H1 (cell line): ENCODE measurements around the gene CELSR3. TPM values are rescaled to one million over a fixed set of nuclear protein-coding genes. Genes with fewer than 3 reads are reported as not detected.
A peak's percentile ranks its signal among the peaks of the same experiment; 100 is the strongest.

Source experiments
- CTCF ChIA-PET: fragments of 300-600 bp; sonication (Branson Sonifier 250); formaldehyde crosslinking; loops from one replicate; lab custom pipeline; 2021; ENCODE audit not compliant: partially characterized antibody; lab: Charles Lee
- POLR2A ChIA-PET: fragments of 300-600 bp; sonication (Branson Sonifier 250); formaldehyde crosslinking; loops from one replicate; lab custom pipeline; 2021; ENCODE audit warnings: inconsistent platforms; ENCODE audit not compliant: partially characterized antibody; lab: Charles Lee
- DNase-seq, 2 experiments: peaks; one replicate each; pipeline versions ENCODE4 v3.0.0 to v3.0.0-alpha.2; 2010 to 2022; ENCODE audit warnings: low spot score in 2 of 2, low read depth in 1 of 2, mixed read lengths in 1 of 2
- FAIRE-seq: peaks from 2 replicates; lab custom pipeline; 2011; peaks lifted over from hg19 to GRCh38; lab: Jason Lieb, UNC
- H2AFZ ChIP-seq: 2 replicates; pipeline ENCODE4 v1.8.1; 2012; ENCODE audit warnings: low read length, inconsistent platforms
- H2AK5ac ChIP-seq: 2 replicates; pipeline ENCODE4 v1.6.1; 2013; ENCODE audit warnings: low read depth, low read length
- H2BK120ac ChIP-seq: replicated peaks from 2 replicates; pipeline ENCODE3; 2013; ENCODE audit warnings: low read depth, low read length, inconsistent platforms
- H2BK12ac ChIP-seq: 2 replicates; pipeline ENCODE4 v1.6.1; 2013; ENCODE audit warnings: low read depth, low read length
- H2BK15ac ChIP-seq: 2 replicates; pipeline ENCODE4 v1.6.1; 2013; ENCODE audit warnings: low read length
- H2BK20ac ChIP-seq: 2 replicates; pipeline ENCODE4 v1.6.1; 2013; ENCODE audit warnings: low read length
- H2BK5ac ChIP-seq: 2 replicates; pipeline ENCODE4 v1.6.1; 2013; ENCODE audit warnings: low read depth, low read length
- H3K14ac ChIP-seq: 2 replicates; pipeline ENCODE4 v1.6.1; 2013; ENCODE audit warnings: inconsistent platforms; ENCODE audit not compliant: insufficient read length
- H3K18ac ChIP-seq: 2 replicates; pipeline ENCODE4 v1.6.1; 2013; ENCODE audit warnings: low read length; ENCODE audit errors: extremely low read depth
- H3K23ac ChIP-seq: 2 replicates; pipeline ENCODE4 v1.6.1; 2013; ENCODE audit warnings: inconsistent platforms; ENCODE audit not compliant: insufficient read length
- H3K23me2 ChIP-seq: 2 replicates; pipeline ENCODE4 v1.6.1; 2013; ENCODE audit warnings: low read depth, low read length
- H3K27ac ChIP-seq: 2 replicates; pipeline ENCODE4 v1.6.1; 2011; ENCODE audit warnings: low read depth, low read length, inconsistent platforms
- H3K27me3 ChIP-seq, 4 experiments: replicated peaks in 1 of 4; 1 replicate in 1 of 4; 2 replicates in 3 of 4; pipeline versions ENCODE4 v1.6.1 to v1.8.1; 2011 to 2013; ENCODE audit warnings: low read length in 3 of 4, mild to moderate bottlenecking in 3 of 4, inconsistent platforms in 2 of 4, mixed read lengths in 2 of 4, moderate library complexity in 1 of 4; ENCODE audit not compliant: control insufficient read depth in 3 of 4, insufficient read depth in 3 of 4; ENCODE audit errors: extremely low read depth in 1 of 4
- H3K36me3 ChIP-seq, 4 experiments: 2 replicates each; pipeline versions ENCODE4 v1.6.1 to v1.8.1; 2011 to 2013; ENCODE audit warnings: mild to moderate bottlenecking in 4 of 4, low read length in 3 of 4, moderate library complexity in 2 of 4, control low read depth in 1 of 4, inconsistent platforms in 1 of 4; ENCODE audit not compliant: insufficient read depth in 4 of 4, control insufficient read depth in 2 of 4
- H3K4ac ChIP-seq: replicated peaks from 2 replicates; pipeline ENCODE3; 2013; ENCODE audit warnings: low read length, low read depth, mixed read lengths, inconsistent platforms; ENCODE audit not compliant: insufficient read length
- H3K4me1 ChIP-seq, 4 experiments: replicated peaks in 1 of 4; 1 replicate in 1 of 4; 2 replicates in 3 of 4; pipeline versions ENCODE4 v1.6.1 to v1.8.1; 2011 to 2013; ENCODE audit warnings: low read length in 3 of 4, inconsistent platforms in 2 of 4, mixed read lengths in 1 of 4; ENCODE audit not compliant: insufficient read depth in 4 of 4, control insufficient read depth in 3 of 4
- H3K4me2 ChIP-seq, 2 experiments: 2 replicates each; pipeline versions ENCODE4 v1.6.1 to v1.8.1; 2011 to 2013; ENCODE audit warnings: low read depth in 2 of 2, low read length in 2 of 2, control low read depth in 1 of 2, inconsistent platforms in 1 of 2, mild to moderate bottlenecking in 1 of 2; ENCODE audit not compliant: insufficient read depth in 1 of 2
- H3K4me3 ChIP-seq, 4 experiments: fragments of 200-600, 300-600 bp in 1 of 4; sonication (generic), shearing (Covaris generic), sonication (Bioruptor Twin) in 1 of 4; 2 replicates each; pipeline versions ENCODE4 v1.5.1 to v1.8.1; 2011 to 2016; ENCODE audit warnings: low read length in 4 of 4, low read depth in 3 of 4, control low read depth in 2 of 4, inconsistent platforms in 2 of 4, mild to moderate bottlenecking in 2 of 4, mixed read lengths in 1 of 4, moderate library complexity in 1 of 4; ENCODE audit not compliant: insufficient read depth in 2 of 4; ENCODE audit errors: extremely low read depth in 1 of 4
- H3K56ac ChIP-seq: replicated peaks from 2 replicates; pipeline ENCODE3; 2013; ENCODE audit warnings: low read depth, mild to moderate bottlenecking, mixed read lengths, low read length, inconsistent platforms; ENCODE audit not compliant: insufficient read length
- H3K79me1 ChIP-seq: 2 replicates; pipeline ENCODE4 v1.6.1; 2013; ENCODE audit warnings: low read depth, low read length, control low read depth
- H3K79me2 ChIP-seq, 2 experiments: 2 replicates each; pipeline versions ENCODE4 v1.6.1 to v1.8.1; 2012 to 2013; ENCODE audit warnings: low read length in 2 of 2, mild to moderate bottlenecking in 2 of 2, inconsistent platforms in 1 of 2; ENCODE audit not compliant: insufficient read depth in 2 of 2, control insufficient read depth in 1 of 2
- H3K9ac ChIP-seq, 4 experiments: replicated peaks in 1 of 4; 1 replicate in 1 of 4; 2 replicates in 3 of 4; pipeline versions ENCODE4 v1.6.1 to v1.8.1; 2011 to 2013; ENCODE audit warnings: low read depth in 3 of 4, low read length in 3 of 4, control low read depth in 2 of 4, mild to moderate bottlenecking in 2 of 4, moderate library complexity in 2 of 4, inconsistent platforms in 1 of 4; ENCODE audit errors: extremely low read depth in 1 of 4
- H3K9me3 ChIP-seq, 2 experiments: 2 replicates each; pipeline versions ENCODE4 v1.6.1 to v1.8.1; 2012 to 2013; ENCODE audit warnings: mild to moderate bottlenecking in 2 of 2, moderate library complexity in 2 of 2, control low read depth in 1 of 2, inconsistent platforms in 1 of 2, low read depth in 1 of 2, low read length in 1 of 2, mixed read lengths in 1 of 2; ENCODE audit not compliant: insufficient read depth in 2 of 2
- H4K20me1 ChIP-seq, 2 experiments: replicated peaks in 1 of 2; 2 replicates each; pipeline versions ENCODE3 to v1.8.1; 2011 to 2013; ENCODE audit warnings: inconsistent platforms in 2 of 2, low read length in 2 of 2, mild to moderate bottlenecking in 1 of 2; ENCODE audit not compliant: insufficient read depth in 2 of 2, control insufficient read depth in 1 of 2
- H4K5ac ChIP-seq: 2 replicates; pipeline ENCODE4 v1.6.1; 2013; ENCODE audit warnings: low read length, low read depth, mixed read lengths, inconsistent platforms; ENCODE audit not compliant: insufficient read length
- H4K8ac ChIP-seq: 2 replicates; pipeline ENCODE4 v1.8.0; 2013; ENCODE audit warnings: mild to moderate bottlenecking, moderate library complexity, low read length, inconsistent platforms; ENCODE audit not compliant: insufficient read depth; ENCODE audit errors: extremely low read depth
- H4K91ac ChIP-seq: replicated peaks from 2 replicates; pipeline ENCODE3; 2013; ENCODE audit warnings: low read length, mixed read lengths, inconsistent platforms; ENCODE audit not compliant: insufficient read length
- ASH2L ChIP-seq: fragments of 200-600, 300-600 bp; sonication (generic); IDR thresholded peaks from one replicate; pipeline ENCODE4 v1.7.1; 2017; ENCODE audit warnings: low read length
- BRCA1 ChIP-seq: IDR thresholded peaks from 2 replicates; pipeline ENCODE4 v1.6.1; 2012; ENCODE audit warnings: low read depth, low read length, improper control_type of control experiment
- CBX5 ChIP-seq: fragments of 300-800, 300-1000 bp; sonication (generic); IDR thresholded peaks from 2 replicates; pipeline ENCODE4 v1.7.1; 2016; ENCODE audit warnings: antibody characterized with exemption, low read length, low read depth
- GTF2F1 ChIP-seq: IDR thresholded peaks from 2 replicates; pipeline ENCODE4 v1.6.1; 2012; ENCODE audit warnings: low read depth, low read length, improper control_type of control experiment, borderline replicate concordance
- PHF8 ChIP-seq: fragments of 200-600 bp; sonication (generic); conservative IDR thresholded peaks from 2 replicates; pipeline ENCODE4 v1.7.1; 2012; ENCODE audit warnings: low read depth, mild to moderate bottlenecking, inconsistent platforms, low read length, moderate library complexity
- SAP30 ChIP-seq: fragments of 300-600 bp; sonication (generic); IDR thresholded peaks from 2 replicates; pipeline ENCODE4 v1.7.1; 2012; ENCODE audit warnings: low read length, moderate library complexity, mild to moderate bottlenecking, inconsistent platforms; ENCODE audit not compliant: insufficient read depth, insufficient replicate concordance
- WGBS, 2 experiments: shearing (Covaris generic) in 1 of 2; methylation state at CpG; one replicate each; pipeline versions ENCODE4 v1.1.6 to v1.1.7; 2013 to 2015; ENCODE audit warnings: low lambda C conversion rate in 2 of 2, mixed read lengths in 2 of 2, inconsistent platforms in 1 of 2, low coverage in 1 of 2, missing lambda C conversion rate in 1 of 2; ENCODE audit not compliant: insufficient replicate concordance in 2 of 2, insufficient coverage in 1 of 2, insufficient read length in 1 of 2; ENCODE audit errors: extremely low coverage in 1 of 2, missing lambda C conversion rate in 1 of 2; 5-methylcytosine and 5-hydroxymethylcytosine counted together
- polyA plus RNA-seq, 7 experiments: library from polyadenylated mRNA; depleted of rRNA in 3 of 7; stranded (reverse) in 5 of 7; unstranded in 2 of 7; fragments of >200 nt in 5 of 7; fragments of 200-250 nt in 2 of 7; gene quantifications; 1 replicate in 5 of 7; 2 replicates in 1 of 7; 4 replicates in 1 of 7; pipeline versions ENCODE4 v1.2.1 to v1.2.3, GENCODE V29; 2011 to 2013; ENCODE audit warnings: missing spikeins in 2 of 7, mixed read lengths in 2 of 7
- total RNA-seq: library from RNA; stranded (reverse); fragmentation: NEBNext Ultra II Directional; extraction: Animal tissue kit (Norgen Biotek cat#: 25700); gene quantifications from 2 replicates; pipeline ENCODE4 v1.2.1, GENCODE V29; 2021
- TF ChIP-seq, protein P1 (sequence below): IDR thresholded peaks from 2 replicates; pipeline ENCODE4 v1.6.1; 2012; ENCODE audit warnings: inconsistent platforms

CELSR3 gene
- total and polyA plus RNA-seq, 2 of the 8 experiments (the other 6 are each of a cell fraction or from before 2014, with no cell fraction given) = 11.6 to 29.5 TPM

DNA sequence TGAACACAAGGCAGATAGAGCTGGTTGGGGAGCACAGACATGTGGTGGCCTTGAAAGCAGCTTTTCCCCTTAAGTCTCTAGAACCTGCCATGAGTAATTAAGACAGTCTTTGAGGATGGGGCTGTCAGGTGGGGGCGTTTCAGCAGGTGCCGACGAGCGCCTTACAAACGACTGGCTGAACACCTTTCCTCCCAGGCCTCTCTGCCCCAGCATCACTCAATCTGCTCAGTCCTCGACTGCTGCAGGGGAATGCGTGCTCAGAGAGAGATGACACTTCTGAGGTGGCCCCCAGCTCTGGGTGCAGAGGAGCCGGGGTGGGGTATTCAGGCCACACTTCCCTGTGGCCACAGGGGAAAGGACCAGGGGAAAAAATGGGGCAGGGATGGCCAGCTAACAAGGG, 31.1 kb upstream of the CELSR3 start:
- ChIA-PET POLR2A (interaction anchor here (13.3 kb wide), 1 partner anchor 18 kb away, joined by 187 read pairs; the partner anchor contains the start of gene IP6K2), CTCF (interaction anchor here (1.0 kb wide), 1 partner anchor 10 kb away, joined by 4 read pairs; no protein-coding TSS in a partner anchor)
- Histone ChIP-seq H3K9me3 (no peaks in the 10 kb centered on the region), H4K91ac (no peak overlapping the region), H4K8ac (no peak overlapping the region), H2BK120ac (no peak overlapping the region), H2BK5ac (no peak overlapping the region), H3K79me2 (peaks cover 13 to 59% of the 10 kb centered on the region in 2 experiments), H3K4me1 (peaks cover 6 to 7% (median 6%) of the 10 kb centered on the region in 4 experiments), H3K4me3 (no peak overlapping the region), H3K4ac (no peak overlapping the region), H2AK5ac (no peak overlapping the region), H3K36me3 (peaks cover 36 to 74% (median 55%) of the 10 kb centered on the region in 4 experiments), H3K79me1 (peaks cover 14% of the 10 kb centered on the region), H3K27me3 (no peaks in the 10 kb centered on the region), H3K23ac (no peak overlapping the region), H2AFZ (no peak overlapping the region), H4K5ac (no peak overlapping the region), H2BK12ac (no peak overlapping the region), H2BK20ac (no peak overlapping the region), H2BK15ac (no peak overlapping the region), H3K27ac (peak overlapping the region; percentile 25; the same call in 1 of the 2 replicates), H3K4me2 (no peak overlapping the region), H3K14ac (no peak overlapping the region), H3K56ac (no peak overlapping the region), H3K23me2 (no peaks in the 10 kb centered on the region), H4K20me1 (peaks cover 20 to 34% of the 10 kb centered on the region in 2 experiments), H3K9ac (no peak overlapping the region), H3K18ac (no peak overlapping the region)
- 86% methylated on average over 8 of the region's 8 CpGs; no CpG with 5 or more reads in 1 of the 2 experiments for WGBS, 2 experiments
- FAIRE-seq (no peak), DNase-seq (no peak)
- TF ChIP-seq, protein P1, sequence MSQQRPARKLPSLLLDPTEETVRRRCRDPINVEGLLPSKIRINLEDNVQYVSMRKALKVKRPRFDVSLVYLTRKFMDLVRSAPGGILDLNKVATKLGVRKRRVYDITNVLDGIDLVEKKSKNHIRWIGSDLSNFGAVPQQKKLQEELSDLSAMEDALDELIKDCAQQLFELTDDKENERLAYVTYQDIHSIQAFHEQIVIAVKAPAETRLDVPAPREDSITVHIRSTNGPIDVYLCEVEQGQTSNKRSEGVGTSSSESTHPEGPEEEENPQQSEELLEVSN = no peak
- TF ChIP-seq SAP30 (no peak), CBX5 (no peak), GTF2F1 (no peak), PHF8 (no peak), ASH2L (no peak), BRCA1 (no peak)
